HepG2 (cell line): ENCODE results near the gene SPATA25. TPM values are rescaled to one million over a fixed set of nuclear protein-coding genes. Genes with fewer than 3 reads are reported as not detected.
A peak's percentile ranks its signal among the peaks of the same experiment; 100 is the strongest.

Source experiments
- BCL6 ChIP-seq: IDR thresholded peaks from 2 replicates; pipeline ENCODE4 v1.6.1; 2016; ENCODE audit warnings: missing genetic modification reagents, missing compliant biosample characterization
- FIP1L1 ChIP-seq: fragments of 200-400 bp; formaldehyde crosslinking; IDR thresholded peaks from 2 replicates; pipeline ENCODE4 v1.6.1; 2018; ENCODE audit warnings: low read depth, mild to moderate bottlenecking, low read length, moderate library complexity, borderline replicate concordance; ENCODE audit not compliant: insufficient read depth
- KAT2B ChIP-seq: fragments of 150-350 bp; IDR thresholded peaks from 2 replicates; pipeline ENCODE4 v1.6.1; 2014; ENCODE audit warnings: low read depth, low read length, borderline replicate concordance
- KDM1A ChIP-seq: IDR thresholded peaks from 2 replicates; pipeline ENCODE4 v1.6.1; 2016; ENCODE audit warnings: missing compliant biosample characterization
- KDM3A ChIP-seq: IDR thresholded peaks from 2 replicates; pipeline ENCODE4 v1.6.1; 2018; ENCODE audit warnings: low read depth, missing compliant biosample characterization
- PAWR ChIP-seq: sonication (generic); formaldehyde crosslinking; IDR thresholded peaks from 2 replicates; pipeline ENCODE4 v1.4.0; 2020; ENCODE audit warnings: missing genetic modification reagents, mild to moderate bottlenecking, borderline replicate concordance
- SNAI1 ChIP-seq: sonication (generic); formaldehyde crosslinking; IDR thresholded peaks from 2 replicates; pipeline ENCODE4 v1.5.0; 2020; ENCODE audit warnings: mild to moderate bottlenecking, missing genetic modification reagents, borderline replicate concordance
- SRSF4 ChIP-seq: fragments of 200-400 bp; formaldehyde crosslinking; IDR thresholded peaks from one replicate; pipeline ENCODE4 v1.6.1; 2018; ENCODE audit warnings: mild to moderate bottlenecking, low read depth, low read length, moderate library complexity; ENCODE audit not compliant: poor library complexity, severe bottlenecking
- ZNF552 ChIP-seq: sonication (generic); formaldehyde crosslinking; IDR thresholded peaks from 2 replicates; pipeline ENCODE4 v1.9.0; 2022; ENCODE audit warnings: missing genetic modification reagents, mild to moderate bottlenecking, borderline replicate concordance
- polyA plus RNA-seq, 8 experiments: library from polyadenylated mRNA; depleted of rRNA in 3 of 8; stranded (reverse) in 7 of 8; unstranded in 1 of 8; fragments of >200 nt; fragmentation: Illumina TruSeq in 4 of 8; extraction: Trizol in 4 of 8; gene quantifications; 2 replicates each; pipeline versions ENCODE4 v1.2.1 to v1.2.3, GENCODE V29; 2011 to 2016; ENCODE audit warnings: low read depth in 4 of 8, missing spikeins in 1 of 8, mixed read lengths in 1 of 8; ENCODE audit not compliant: insufficient read depth in 1 of 8
- total RNA-seq, 5 experiments: library from RNA; depleted of rRNA; stranded (reverse); fragments of >200 nt; fragmentation: Illumina TruSeq; extraction: Trizol; gene quantifications; 2 replicates each; pipeline ENCODE4 v1.2.3, GENCODE V29; 2016; ENCODE audit warnings: low read depth in 1 of 5
- TF ChIP-seq, protein P1 (sequence below): sonication (generic); formaldehyde crosslinking; conservative IDR thresholded peaks from 2 replicates; pipeline ENCODE4 v1.4.0; 2020; ENCODE audit warnings: missing genetic modification reagents
- TF ChIP-seq, protein P2 (sequence below): sonication (generic); formaldehyde crosslinking; IDR thresholded peaks from 2 replicates; pipeline ENCODE4 v1.8.0; 2022; ENCODE audit warnings: mild to moderate bottlenecking, missing genetic modification reagents, borderline replicate concordance
- TF ChIP-seq, protein P3 (sequence below): sonication (generic); formaldehyde crosslinking; IDR thresholded peaks from 2 replicates; pipeline ENCODE4 v1.4.0; 2020; ENCODE audit warnings: missing genetic modification reagents, borderline replicate concordance
- TF ChIP-seq, protein P4 (sequence below): IDR thresholded peaks from 2 replicates; pipeline ENCODE4 v1.6.1; 2016; ENCODE audit warnings: missing compliant biosample characterization, missing genetic modification reagents, borderline replicate concordance
- TF ChIP-seq, protein P5 (sequence below): sonication (generic); formaldehyde crosslinking; IDR thresholded peaks from 2 replicates; pipeline ENCODE4 v1.4.0; 2020; ENCODE audit warnings: missing genetic modification reagents
- TF ChIP-seq, protein P6 (sequence below): sonication (generic); formaldehyde crosslinking; conservative IDR thresholded peaks from 2 replicates; pipeline ENCODE4 v1.8.0; 2022; ENCODE audit warnings: mild to moderate bottlenecking, moderate library complexity, missing genetic modification reagents

SPATA25 gene
- total and polyA plus RNA-seq, 2 of the 13 experiments (the other 11 are each of a cell fraction or from before 2014, with no cell fraction given): 4.8 to 7.6 TPM

DNA sequence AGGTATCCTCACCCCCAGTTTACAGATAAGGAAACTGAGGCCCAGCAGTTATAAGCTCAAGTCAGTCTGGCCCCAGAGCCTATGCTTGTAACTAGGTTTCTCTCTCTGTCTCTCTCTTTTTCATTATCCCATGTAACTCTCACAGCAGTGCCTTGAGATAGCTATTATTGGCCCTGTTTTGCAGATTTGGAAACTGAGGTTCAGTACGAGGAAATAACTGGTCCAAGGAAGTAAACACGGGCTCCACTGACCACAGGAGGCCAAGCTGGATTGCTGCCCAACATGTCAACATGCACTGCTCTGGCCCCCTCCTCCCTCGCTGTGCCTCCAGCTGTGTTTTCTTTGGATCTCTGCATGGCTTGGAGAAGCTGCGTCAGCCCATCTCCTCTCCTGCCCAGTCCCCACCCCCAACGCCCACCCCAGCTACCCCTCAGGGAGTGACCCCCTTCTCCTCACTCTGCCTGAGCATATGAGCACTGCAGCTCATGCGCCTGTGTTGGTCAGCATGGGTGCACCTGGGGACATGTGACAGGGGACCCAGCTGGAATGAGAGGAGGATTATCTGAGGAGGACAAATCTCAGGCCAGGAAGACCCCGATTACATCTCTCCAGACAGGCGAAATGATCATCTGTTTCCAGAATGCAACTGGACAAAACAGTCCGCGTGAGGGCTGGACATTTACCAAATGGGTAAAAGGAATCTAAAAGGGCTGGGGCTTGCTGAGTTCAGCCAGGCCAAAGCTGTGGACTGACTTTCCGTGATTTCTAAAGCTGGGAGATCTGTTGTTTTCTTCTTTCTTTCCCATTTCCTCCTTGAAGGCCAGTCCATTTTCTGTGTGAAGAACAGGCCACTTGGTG lies 32.3 kb upstream of the SPATA25 start (continued):
- TF ChIP-seq, protein P1, sequence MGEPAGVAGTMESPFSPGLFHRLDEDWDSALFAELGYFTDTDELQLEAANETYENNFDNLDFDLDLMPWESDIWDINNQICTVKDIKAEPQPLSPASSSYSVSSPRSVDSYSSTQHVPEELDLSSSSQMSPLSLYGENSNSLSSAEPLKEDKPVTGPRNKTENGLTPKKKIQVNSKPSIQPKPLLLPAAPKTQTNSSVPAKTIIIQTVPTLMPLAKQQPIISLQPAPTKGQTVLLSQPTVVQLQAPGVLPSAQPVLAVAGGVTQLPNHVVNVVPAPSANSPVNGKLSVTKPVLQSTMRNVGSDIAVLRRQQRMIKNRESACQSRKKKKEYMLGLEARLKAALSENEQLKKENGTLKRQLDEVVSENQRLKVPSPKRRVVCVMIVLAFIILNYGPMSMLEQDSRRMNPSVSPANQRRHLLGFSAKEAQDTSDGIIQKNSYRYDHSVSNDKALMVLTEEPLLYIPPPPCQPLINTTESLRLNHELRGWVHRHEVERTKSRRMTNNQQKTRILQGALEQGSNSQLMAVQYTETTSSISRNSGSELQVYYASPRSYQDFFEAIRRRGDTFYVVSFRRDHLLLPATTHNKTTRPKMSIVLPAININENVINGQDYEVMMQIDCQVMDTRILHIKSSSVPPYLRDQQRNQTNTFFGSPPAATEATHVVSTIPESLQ (CRISPR knock-in tag): no peak
- TF ChIP-seq, protein P2, sequence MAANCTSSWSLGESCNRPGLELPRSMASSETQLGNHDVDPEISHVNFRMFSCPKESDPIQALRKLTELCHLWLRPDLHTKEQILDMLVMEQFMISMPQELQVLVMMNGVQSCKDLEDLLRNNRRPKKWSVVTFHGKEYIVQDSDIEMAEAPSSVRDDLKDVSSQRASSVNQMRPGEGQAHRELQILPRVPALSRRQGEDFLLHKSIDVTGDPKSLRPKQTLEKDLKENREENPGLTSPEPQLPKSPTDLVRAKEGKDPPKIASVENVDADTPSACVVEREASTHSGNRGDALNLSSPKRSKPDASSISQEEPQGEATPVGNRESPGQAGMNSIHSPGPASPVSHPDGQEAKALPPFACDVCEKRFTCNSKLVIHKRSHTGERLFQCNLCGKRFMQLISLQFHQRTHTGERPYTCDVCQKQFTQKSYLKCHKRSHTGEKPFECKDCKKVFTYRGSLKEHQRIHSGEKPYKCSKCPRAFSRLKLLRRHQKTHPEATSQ: no peak
- TF ChIP-seq, protein P3, sequence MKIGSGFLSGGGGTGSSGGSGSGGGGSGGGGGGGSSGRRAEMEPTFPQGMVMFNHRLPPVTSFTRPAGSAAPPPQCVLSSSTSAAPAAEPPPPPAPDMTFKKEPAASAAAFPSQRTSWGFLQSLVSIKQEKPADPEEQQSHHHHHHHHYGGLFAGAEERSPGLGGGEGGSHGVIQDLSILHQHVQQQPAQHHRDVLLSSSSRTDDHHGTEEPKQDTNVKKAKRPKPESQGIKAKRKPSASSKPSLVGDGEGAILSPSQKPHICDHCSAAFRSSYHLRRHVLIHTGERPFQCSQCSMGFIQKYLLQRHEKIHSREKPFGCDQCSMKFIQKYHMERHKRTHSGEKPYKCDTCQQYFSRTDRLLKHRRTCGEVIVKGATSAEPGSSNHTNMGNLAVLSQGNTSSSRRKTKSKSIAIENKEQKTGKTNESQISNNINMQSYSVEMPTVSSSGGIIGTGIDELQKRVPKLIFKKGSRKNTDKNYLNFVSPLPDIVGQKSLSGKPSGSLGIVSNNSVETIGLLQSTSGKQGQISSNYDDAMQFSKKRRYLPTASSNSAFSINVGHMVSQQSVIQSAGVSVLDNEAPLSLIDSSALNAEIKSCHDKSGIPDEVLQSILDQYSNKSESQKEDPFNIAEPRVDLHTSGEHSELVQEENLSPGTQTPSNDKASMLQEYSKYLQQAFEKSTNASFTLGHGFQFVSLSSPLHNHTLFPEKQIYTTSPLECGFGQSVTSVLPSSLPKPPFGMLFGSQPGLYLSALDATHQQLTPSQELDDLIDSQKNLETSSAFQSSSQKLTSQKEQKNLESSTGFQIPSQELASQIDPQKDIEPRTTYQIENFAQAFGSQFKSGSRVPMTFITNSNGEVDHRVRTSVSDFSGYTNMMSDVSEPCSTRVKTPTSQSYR (CRISPR knock-in tag): peak; percentile 55; the same call in 1 of the 2 replicates
- TF ChIP-seq SRSF4 (no peak), PAWR (CRISPR knock-in tag) (no peak), FIP1L1 (no peak), KDM3A (CRISPR knock-in tag) (0 out of 2 replicates have a peak, but pooled peaks have one; percentile 49), ZNF552 (CRISPR knock-in tag) (no peak), SNAI1 (CRISPR knock-in tag) (no peak), KDM1A (0 out of 2 replicates have a peak, but pooled peaks have one; percentile 70), KAT2B (no peak), BCL6 (CRISPR knock-in tag) (peak; percentile 24; the same call in 1 of the 2 replicates)
- TF ChIP-seq, protein P4, sequence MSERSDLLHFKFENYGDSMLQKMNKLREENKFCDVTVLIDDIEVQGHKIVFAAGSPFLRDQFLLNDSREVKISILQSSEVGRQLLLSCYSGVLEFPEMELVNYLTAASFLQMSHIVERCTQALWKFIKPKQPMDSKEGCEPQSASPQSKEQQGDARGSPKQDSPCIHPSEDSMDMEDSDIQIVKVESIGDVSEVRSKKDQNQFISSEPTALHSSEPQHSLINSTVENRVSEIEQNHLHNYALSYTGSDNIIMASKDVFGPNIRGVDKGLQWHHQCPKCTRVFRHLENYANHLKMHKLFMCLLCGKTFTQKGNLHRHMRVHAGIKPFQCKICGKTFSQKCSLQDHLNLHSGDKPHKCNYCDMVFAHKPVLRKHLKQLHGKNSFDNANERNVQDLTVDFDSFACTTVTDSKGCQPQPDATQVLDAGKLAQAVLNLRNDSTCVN (CRISPR knock-in tag): peak; percentile 62; the same call in 1 of the 2 replicates
- TF ChIP-seq, protein P5, sequence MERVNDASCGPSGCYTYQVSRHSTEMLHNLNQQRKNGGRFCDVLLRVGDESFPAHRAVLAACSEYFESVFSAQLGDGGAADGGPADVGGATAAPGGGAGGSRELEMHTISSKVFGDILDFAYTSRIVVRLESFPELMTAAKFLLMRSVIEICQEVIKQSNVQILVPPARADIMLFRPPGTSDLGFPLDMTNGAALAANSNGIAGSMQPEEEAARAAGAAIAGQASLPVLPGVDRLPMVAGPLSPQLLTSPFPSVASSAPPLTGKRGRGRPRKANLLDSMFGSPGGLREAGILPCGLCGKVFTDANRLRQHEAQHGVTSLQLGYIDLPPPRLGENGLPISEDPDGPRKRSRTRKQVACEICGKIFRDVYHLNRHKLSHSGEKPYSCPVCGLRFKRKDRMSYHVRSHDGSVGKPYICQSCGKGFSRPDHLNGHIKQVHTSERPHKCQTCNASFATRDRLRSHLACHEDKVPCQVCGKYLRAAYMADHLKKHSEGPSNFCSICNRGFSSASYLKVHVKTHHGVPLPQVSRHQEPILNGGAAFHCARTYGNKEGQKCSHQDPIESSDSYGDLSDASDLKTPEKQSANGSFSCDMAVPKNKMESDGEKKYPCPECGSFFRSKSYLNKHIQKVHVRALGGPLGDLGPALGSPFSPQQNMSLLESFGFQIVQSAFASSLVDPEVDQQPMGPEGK (CRISPR knock-in tag): peak; percentile 75
- TF ChIP-seq, protein P6, sequence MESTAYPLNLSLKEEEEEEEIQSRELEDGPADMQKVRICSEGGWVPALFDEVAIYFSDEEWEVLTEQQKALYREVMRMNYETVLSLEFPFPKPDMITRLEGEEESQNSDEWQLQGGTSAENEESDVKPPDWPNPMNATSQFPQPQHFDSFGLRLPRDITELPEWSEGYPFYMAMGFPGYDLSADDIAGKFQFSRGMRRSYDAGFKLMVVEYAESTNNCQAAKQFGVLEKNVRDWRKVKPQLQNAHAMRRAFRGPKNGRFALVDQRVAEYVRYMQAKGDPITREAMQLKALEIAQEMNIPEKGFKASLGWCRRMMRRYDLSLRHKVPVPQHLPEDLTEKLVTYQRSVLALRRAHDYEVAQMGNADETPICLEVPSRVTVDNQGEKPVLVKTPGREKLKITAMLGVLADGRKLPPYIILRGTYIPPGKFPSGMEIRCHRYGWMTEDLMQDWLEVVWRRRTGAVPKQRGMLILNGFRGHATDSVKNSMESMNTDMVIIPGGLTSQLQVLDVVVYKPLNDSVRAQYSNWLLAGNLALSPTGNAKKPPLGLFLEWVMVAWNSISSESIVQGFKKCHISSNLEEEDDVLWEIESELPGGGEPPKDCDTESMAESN (CRISPR knock-in tag): no peak
